T-helper 1 cell treated with Interleukin-12 subunit alpha and Interleukin-12 subunit beta and Interleukin-4 antibody, amounts not matched to agents 30 μg/mL and 1 μg/mL, for 36 hours (primary cell): ENCODE data around the gene OSBPL10.

ENCODE experiments used
- H3K27ac Mint-ChIP-seq: one replicate; pipeline ENCODE4 v1.8.0; 2021; ENCODE audit warnings: mild to moderate bottlenecking, mixed read lengths
- H3K27me3 Mint-ChIP-seq: one replicate; pipeline ENCODE4 v1.8.0; 2021; ENCODE audit warnings: low read depth, mixed read lengths
- H3K36me3 Mint-ChIP-seq: one replicate; pipeline ENCODE4 v1.8.0; 2021; ENCODE audit warnings: low read depth, mixed read lengths
- H3K4me1 Mint-ChIP-seq: one replicate; pipeline ENCODE4 v1.8.0; 2021; ENCODE audit warnings: low read depth, mixed read lengths
- H3K4me3 Mint-ChIP-seq: one replicate; pipeline ENCODE4 v1.8.0; 2021; ENCODE audit warnings: mild to moderate bottlenecking, moderate library complexity, mixed read lengths
- H3K9me3 Mint-ChIP-seq: one replicate; pipeline ENCODE4 v1.8.0; 2021; ENCODE audit warnings: mixed read lengths

Gene OSBPL10

GRCh38 chr3:31958701-31959152, 22.3 kb downstream of the OSBPL10 start:
- Mint-ChIP-seq H3K9me3 (peaks cover 19% of the 10 kb centered on the region), H3K27me3 (no peaks in the 10 kb centered on the region), H3K4me1 (peaks cover 17% of the 10 kb centered on the region), H3K36me3 (peaks cover 5% of the 10 kb centered on the region), H3K27ac (no peak overlapping the region), H3K4me3 (no peak overlapping the region)

GRCh38 chr3:31957106-31957505, 24.0 kb downstream of the OSBPL10 start:
- H3K4me3 Mint-ChIP-seq = no peak overlapping the region
- no peak overlapping the region for H3K27ac Mint-ChIP-seq

GRCh38 chr3:31955581-31955980, 25.5 kb downstream of the OSBPL10 start:
- peaks cover 5% of the 10 kb centered on the region for H3K4me1 Mint-ChIP-seq
- H3K36me3 Mint-ChIP-seq = peaks cover 6% of the 10 kb centered on the region
- no peak overlapping the region for H3K27ac Mint-ChIP-seq
- H3K9me3 Mint-ChIP-seq = peaks cover 19% of the 10 kb centered on the region
- peaks cover 3% of the 10 kb centered on the region for H3K27me3 Mint-ChIP-seq
- no peak overlapping the region for H3K4me3 Mint-ChIP-seq

More at GRCh38 chr3:31957106-31957505, 24.0 kb downstream of the OSBPL10 start:
- Mint-ChIP-seq H3K36me3 (peaks cover 2% of the 10 kb centered on the region), H3K4me1 (peaks cover 12% of the 10 kb centered on the region), H3K9me3 (peaks cover 19% of the 10 kb centered on the region), H3K27me3 (no peaks in the 10 kb centered on the region)

GRCh38 chr3:31953636-31954035, 27.4 kb downstream of the OSBPL10 start:
- Mint-ChIP-seq H3K27me3 (peaks cover 4% of the 10 kb centered on the region), H3K4me3 (no peak overlapping the region), H3K4me1 (peaks cover 2% of the 10 kb centered on the region), H3K27ac (no peak overlapping the region), H3K36me3 (peaks cover 7% of the 10 kb centered on the region), H3K9me3 (peaks cover 19% of the 10 kb centered on the region)

GRCh38 chr3:31953091-31953490, 28.0 kb downstream of the OSBPL10 start:
- Mint-ChIP-seq H3K27me3 (peaks cover 4% of the 10 kb centered on the region), H3K27ac (no peak overlapping the region), H3K4me3 (no peak overlapping the region), H3K9me3 (peaks cover 19% of the 10 kb centered on the region), H3K36me3 (peaks cover 6% of the 10 kb centered on the region), H3K4me1 (peaks cover 2% of the 10 kb centered on the region)

GRCh38 chr3:31952205-31952604, 28.9 kb downstream of the OSBPL10 start:
- Mint-ChIP-seq H3K36me3 (peaks cover 6% of the 10 kb centered on the region), H3K4me3 (no peak overlapping the region), H3K9me3 (peaks cover 19% of the 10 kb centered on the region), H3K27me3 (peaks cover 4% of the 10 kb centered on the region), H3K27ac (no peak overlapping the region), H3K4me1 (peaks cover 2% of the 10 kb centered on the region)

- no peaks in the 10 kb centered on the region for H3K9me3 Mint-ChIP-seq
- no peak overlapping the region for H3K27ac Mint-ChIP-seq
- H3K27me3 Mint-ChIP-seq = peaks cover 4% of the 10 kb centered on the region
- peaks cover 5% of the 10 kb centered on the region for H3K4me1 Mint-ChIP-seq
- no peak overlapping the region for H3K4me3 Mint-ChIP-seq
- H3K36me3 Mint-ChIP-seq = peaks cover 6% of the 10 kb centered on the region
Measured at GRCh38 chr3:31948280-31948679, 32.8 kb downstream of the OSBPL10 start.

GRCh38 chr3:31947671-31948091, 33.4 kb downstream of the OSBPL10 start:
- H3K27ac Mint-ChIP-seq = no peak overlapping the region
- peaks cover 5% of the 10 kb centered on the region for H3K4me1 Mint-ChIP-seq
- peaks cover 6% of the 10 kb centered on the region for H3K36me3 Mint-ChIP-seq
- H3K9me3 Mint-ChIP-seq = no peaks in the 10 kb centered on the region
- H3K27me3 Mint-ChIP-seq = peaks cover 4% of the 10 kb centered on the region
- no peak overlapping the region for H3K4me3 Mint-ChIP-seq

- Mint-ChIP-seq H3K9me3 (no peaks in the 10 kb centered on the region), H3K27ac (no peak overlapping the region), H3K36me3 (peaks cover 6% of the 10 kb centered on the region), H3K4me1 (peaks cover 3% of the 10 kb centered on the region), H3K27me3 (peaks cover 4% of the 10 kb centered on the region), H3K4me3 (no peak overlapping the region)
Measured at GRCh38 chr3:31947162-31947561, 33.9 kb downstream of the OSBPL10 start.

- Mint-ChIP-seq H3K36me3 (peaks cover 6% of the 10 kb centered on the region), H3K27ac (no peak overlapping the region), H3K4me3 (no peak overlapping the region), H3K4me1 (peaks cover 3% of the 10 kb centered on the region), H3K27me3 (peaks cover 4% of the 10 kb centered on the region), H3K9me3 (no peaks in the 10 kb centered on the region)
Measured at GRCh38 chr3:31946484-31947081, 34.5 kb downstream of the OSBPL10 start.

GRCh38 chr3:31945738-31946052, 35.4 kb downstream of the OSBPL10 start:
- Mint-ChIP-seq H3K9me3 (no peaks in the 10 kb centered on the region), H3K27ac (no peak overlapping the region), H3K36me3 (peaks cover 2% of the 10 kb centered on the region), H3K4me1 (peaks cover 3% of the 10 kb centered on the region), H3K4me3 (no peak overlapping the region), H3K27me3 (peaks cover 3% of the 10 kb centered on the region)

- no peak overlapping the region for H3K4me3 Mint-ChIP-seq
- no peaks in the 10 kb centered on the region for H3K36me3 Mint-ChIP-seq
- peaks cover 3% of the 10 kb centered on the region for H3K4me1 Mint-ChIP-seq
- H3K27me3 Mint-ChIP-seq = no peaks in the 10 kb centered on the region
- no peak overlapping the region for H3K27ac Mint-ChIP-seq
- H3K9me3 Mint-ChIP-seq = no peaks in the 10 kb centered on the region
Measured at GRCh38 chr3:31943041-31943440, 38.0 kb downstream of the OSBPL10 start.

GRCh38 chr3:31942446-31942845, 38.6 kb downstream of the OSBPL10 start:
- H3K36me3 Mint-ChIP-seq = no peaks in the 10 kb centered on the region
- no peak overlapping the region for H3K27ac Mint-ChIP-seq
- H3K9me3 Mint-ChIP-seq = no peaks in the 10 kb centered on the region
- no peak overlapping the region for H3K4me3 Mint-ChIP-seq
- H3K27me3 Mint-ChIP-seq = no peaks in the 10 kb centered on the region
- H3K4me1 Mint-ChIP-seq = peaks cover 3% of the 10 kb centered on the region

- H3K27ac Mint-ChIP-seq = no peak overlapping the region
- no peaks in the 10 kb centered on the region for H3K9me3 Mint-ChIP-seq
- no peaks in the 10 kb centered on the region for H3K27me3 Mint-ChIP-seq
- no peaks in the 10 kb centered on the region for H3K36me3 Mint-ChIP-seq
- H3K4me1 Mint-ChIP-seq = peaks cover 9% of the 10 kb centered on the region
- no peak overlapping the region for H3K4me3 Mint-ChIP-seq
Measured at GRCh38 chr3:31937225-31937624, 43.8 kb downstream of the OSBPL10 start.

GRCh38 chr3:31936420-31937060, 44.5 kb downstream of the OSBPL10 start:
- H3K36me3 Mint-ChIP-seq = no peaks in the 10 kb centered on the region
- H3K4me3 Mint-ChIP-seq = no peak overlapping the region
- peaks cover 9% of the 10 kb centered on the region for H3K4me1 Mint-ChIP-seq
- no peaks in the 10 kb centered on the region for H3K9me3 Mint-ChIP-seq
- H3K27me3 Mint-ChIP-seq = no peaks in the 10 kb centered on the region
- no peak overlapping the region for H3K27ac Mint-ChIP-seq
